GM12873 (cell line): ENCODE data around the gene PPP6R3.

Source experiments
- TF ChIP-seq, protein P1 (sequence below): IDR thresholded peaks from 2 replicates; pipeline ENCODE4 v1.5.1; 2012; ENCODE audit warnings: low read depth, mild to moderate bottlenecking, moderate library complexity, low read length, control low read depth; ENCODE audit not compliant: insufficient read depth; ENCODE audit errors: missing control alignments

PPP6R3 gene

DNA sequence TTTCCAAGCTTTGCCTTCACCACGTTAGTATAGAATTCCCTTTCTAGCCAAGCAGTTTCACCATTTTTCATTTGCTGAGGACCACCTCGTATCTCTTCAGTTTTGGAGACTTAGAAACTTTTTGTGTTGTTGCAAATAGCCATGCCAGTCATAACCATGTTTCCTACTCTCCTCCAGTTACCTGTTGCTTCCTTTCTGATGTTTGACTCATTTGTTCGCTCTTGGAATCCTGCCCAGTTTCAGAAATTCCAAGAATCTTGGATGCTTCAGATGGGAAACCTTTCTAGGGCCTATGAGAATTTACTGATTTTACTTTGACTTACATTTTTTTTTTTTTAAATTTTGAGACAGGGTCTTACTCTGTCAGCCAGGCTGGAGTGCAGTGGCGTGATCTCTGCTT is 65.4 kb downstream of the PPP6R3 start:
- TF ChIP-seq, protein P1, sequence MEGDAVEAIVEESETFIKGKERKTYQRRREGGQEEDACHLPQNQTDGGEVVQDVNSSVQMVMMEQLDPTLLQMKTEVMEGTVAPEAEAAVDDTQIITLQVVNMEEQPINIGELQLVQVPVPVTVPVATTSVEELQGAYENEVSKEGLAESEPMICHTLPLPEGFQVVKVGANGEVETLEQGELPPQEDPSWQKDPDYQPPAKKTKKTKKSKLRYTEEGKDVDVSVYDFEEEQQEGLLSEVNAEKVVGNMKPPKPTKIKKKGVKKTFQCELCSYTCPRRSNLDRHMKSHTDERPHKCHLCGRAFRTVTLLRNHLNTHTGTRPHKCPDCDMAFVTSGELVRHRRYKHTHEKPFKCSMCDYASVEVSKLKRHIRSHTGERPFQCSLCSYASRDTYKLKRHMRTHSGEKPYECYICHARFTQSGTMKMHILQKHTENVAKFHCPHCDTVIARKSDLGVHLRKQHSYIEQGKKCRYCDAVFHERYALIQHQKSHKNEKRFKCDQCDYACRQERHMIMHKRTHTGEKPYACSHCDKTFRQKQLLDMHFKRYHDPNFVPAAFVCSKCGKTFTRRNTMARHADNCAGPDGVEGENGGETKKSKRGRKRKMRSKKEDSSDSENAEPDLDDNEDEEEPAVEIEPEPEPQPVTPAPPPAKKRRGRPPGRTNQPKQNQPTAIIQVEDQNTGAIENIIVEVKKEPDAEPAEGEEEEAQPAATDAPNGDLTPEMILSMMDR, result no peak

DNA sequence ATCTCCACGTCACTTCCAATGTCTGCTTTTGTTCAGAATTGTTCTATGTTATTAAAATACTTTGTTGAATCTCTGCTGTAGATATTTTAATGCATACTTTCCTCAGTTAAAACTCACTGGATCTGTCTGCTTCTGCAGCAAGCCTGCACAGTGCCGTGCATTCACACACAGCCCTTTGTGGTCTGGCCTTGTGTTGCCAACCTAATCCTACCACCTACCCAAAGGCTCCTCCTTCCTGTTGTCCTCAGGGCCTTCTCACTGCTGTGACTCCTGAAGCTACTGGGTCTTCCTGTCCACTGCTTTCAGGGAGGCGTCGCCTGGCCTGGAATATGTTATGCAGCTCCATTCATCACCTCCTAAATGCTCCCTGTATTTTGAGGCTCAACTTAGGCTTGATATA is 67.0 kb downstream of the PPP6R3 start:
- TF ChIP-seq, protein P1, result no peak

DNA sequence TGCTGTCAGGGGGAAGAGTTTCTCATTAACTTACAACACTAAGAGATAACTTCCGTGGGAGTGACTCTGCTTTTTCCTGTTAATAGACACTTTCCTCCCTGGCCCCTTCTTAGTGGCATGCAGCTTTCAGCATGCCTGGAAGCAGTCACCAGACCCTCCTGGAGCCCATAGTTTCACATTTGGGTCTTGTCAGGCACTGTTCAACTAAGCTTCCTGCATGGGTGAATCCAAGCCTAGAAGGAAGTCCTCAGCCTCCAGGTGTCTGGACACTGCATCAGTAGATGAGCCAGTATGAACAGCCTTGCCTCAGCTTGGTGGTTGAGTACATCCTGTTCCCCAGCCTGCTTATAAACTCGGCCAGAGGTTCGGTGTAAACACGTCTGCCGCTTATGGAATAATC is 68.1 kb downstream of the PPP6R3 start:
- TF ChIP-seq, protein P1, result no peak

DNA sequence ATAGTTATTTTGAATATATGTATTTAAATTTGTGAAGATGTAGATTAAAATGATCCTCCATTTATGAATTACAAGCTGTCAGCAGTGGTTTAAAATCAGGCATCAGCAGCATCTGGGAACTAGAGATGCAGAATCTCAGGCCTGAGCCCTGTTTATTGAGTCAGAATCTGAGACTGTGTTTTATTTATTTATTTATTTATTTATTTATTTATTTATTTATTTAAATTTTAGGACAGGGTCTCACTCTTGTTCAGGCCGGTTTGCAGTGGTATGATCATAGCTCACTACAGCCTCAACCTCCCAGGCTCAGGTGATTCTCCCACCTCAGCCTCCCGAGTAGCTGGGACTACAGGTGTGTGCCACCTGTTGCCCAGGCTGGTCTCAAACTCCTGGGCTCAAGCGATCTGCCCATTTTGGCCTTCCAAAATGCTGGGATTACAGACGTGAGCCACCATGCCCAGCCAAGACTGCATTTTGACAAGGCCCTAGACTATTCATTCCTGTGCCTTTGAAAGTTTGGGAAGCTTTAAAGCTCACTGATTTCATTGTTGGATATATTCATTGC is 70.7 kb downstream of the PPP6R3 start:
- TF ChIP-seq, protein P1, result no peak

DNA sequence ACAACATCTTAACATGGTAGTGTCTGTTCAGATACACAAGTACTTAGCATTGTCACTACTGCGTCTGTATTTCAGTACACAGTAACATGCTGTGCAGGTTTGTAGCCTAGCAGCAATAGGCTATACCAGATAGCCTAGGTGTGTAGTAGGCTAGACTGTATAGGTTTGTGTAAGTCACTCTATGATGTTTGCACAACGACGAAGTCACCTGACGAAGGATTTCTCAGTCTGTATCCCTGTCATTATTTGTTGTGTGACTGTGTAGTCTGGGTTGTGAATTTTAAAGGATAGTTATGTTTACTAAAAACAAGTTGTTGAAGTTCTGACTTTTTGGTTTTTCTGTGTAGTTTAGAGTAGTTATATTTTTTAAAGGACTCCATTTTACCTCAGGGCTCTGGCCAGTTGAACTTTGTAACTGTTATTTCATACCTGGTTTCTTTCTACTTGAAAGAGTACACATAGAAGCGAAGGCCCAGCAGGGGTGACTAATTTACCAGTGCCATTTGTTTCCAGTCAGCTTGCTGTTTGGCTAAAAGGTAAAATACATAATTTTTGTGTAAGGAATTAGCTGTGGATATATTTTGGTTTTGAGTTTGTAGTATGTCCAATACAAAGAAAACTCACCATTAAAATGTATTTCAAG is 72.3 kb downstream of the PPP6R3 start:
- TF ChIP-seq, protein P1, result no peak

DNA sequence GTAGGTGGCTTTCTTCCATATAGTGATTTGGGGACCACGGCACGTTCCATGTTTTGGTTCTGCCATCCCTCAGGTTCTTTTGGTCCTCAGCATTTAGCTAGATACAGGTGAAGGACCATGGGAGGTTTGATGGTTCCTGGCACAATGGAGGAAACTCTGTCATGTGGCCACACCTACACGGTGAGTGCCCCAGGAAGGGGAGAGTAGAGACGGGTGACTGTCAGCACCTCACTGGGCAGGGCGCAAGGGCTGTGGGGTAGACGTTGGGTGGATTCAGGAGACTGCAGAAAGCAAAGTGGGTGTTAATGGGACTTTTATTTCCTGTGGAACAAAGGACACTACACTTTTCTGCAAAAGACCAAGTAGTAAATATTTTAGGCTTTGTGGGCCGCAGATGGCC is 73.4 kb downstream of the PPP6R3 start:
- TF ChIP-seq, protein P1, result no peak

DNA sequence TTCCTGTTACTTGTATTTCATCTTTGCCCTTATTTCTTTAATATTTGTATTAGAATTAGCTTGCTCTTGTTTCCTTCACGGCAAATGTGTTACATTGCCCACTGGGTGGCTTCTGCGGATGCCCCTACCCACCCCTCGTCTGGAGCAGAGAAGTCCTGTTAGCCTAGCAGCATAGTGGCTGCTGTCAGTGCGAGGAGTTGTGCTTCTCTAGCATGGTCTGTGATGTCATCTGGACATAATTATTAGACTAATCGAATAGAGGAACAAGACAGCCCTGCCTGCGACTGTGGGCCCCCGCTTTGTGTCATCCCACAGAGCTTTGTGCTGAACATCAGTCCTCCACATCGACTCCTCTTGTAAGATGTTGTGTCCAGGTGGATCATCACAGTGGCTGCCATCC is 74.5 kb downstream of the PPP6R3 start:
- TF ChIP-seq, protein P1, result no peak
